Activated T-cell treated with anti-CD3 and anti-CD28 coated beads, Interleukin-2, amount 50 U/mL, for 4 hours (primary cell): Measurements from ENCODE around the gene LTBP4. TPM values are rescaled to one million over a fixed set of nuclear protein-coding genes. Genes with fewer than 3 reads are reported as not detected.
"Not testable (repeated sequence)": the region's sequence is repeated elsewhere in the genome, so short reads cannot be mapped to it uniquely, and the experiment has no call there.

Source experiments
- ATAC-seq, 2 donors: fragments of 200-7000 bp; cut with Tn5 transposase; one replicate each; pipeline ENCODE4 v1.10.0; 2021
- DNase-seq: peaks from one replicate; pipeline ENCODE4 v3.0.0-alpha.2; 2020
- H3K27me3 Mint-ChIP-seq: one replicate; pipeline ENCODE4 v1.8.0; 2021; ENCODE audit warnings: low read depth, mixed read lengths
- H3K36me3 Mint-ChIP-seq: one replicate; pipeline ENCODE4 v1.8.0; 2022; ENCODE audit warnings: mixed read lengths; ENCODE audit not compliant: insufficient read depth
- H3K4me1 Mint-ChIP-seq: one replicate; pipeline ENCODE4 v1.8.0; 2021; ENCODE audit warnings: low read depth, mixed read lengths
- H3K4me3 Mint-ChIP-seq: one replicate; pipeline ENCODE4 v1.8.0; 2021; ENCODE audit warnings: mild to moderate bottlenecking, moderate library complexity, mixed read lengths
- H3K9me3 Mint-ChIP-seq: one replicate; pipeline ENCODE4 v1.8.0; 2021; ENCODE audit warnings: mixed read lengths
- total RNA-seq, 3 donors: library from RNA; stranded (reverse); gene quantifications; one replicate each; pipeline ENCODE4 v1.2.1, GENCODE V29; 2021

LTBP4 gene
- total RNA-seq, 3 donors from 2014 or later = 210 to 251 (median 213) TPM

DNA sequence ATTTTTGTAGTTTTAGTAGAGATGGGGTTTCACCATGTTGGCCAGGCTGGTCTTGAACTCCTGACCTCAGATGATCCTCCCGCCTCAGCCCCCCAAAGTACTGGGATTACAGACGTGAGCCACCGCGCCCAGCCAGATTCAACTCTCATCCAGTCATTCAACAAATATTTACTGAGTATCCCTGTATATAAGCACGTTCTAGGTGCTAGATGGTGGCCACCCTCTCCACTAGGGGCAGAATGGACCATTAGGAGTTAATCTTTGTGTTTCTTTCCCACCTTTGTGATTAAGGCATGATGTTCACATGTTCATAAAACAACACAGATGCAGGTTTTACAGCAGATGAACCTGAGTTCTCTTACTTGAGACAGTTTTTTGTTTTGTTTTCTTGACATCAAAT, 17.2 kb upstream of the LTBP4 start:
- DNase-seq (no peak), ATAC-seq (no peak)
- Mint-ChIP-seq H3K4me1 (peaks cover 3% of the 10 kb centered on the region), H3K36me3 (peaks cover 39% of the 10 kb centered on the region), H3K4me3 (no peak overlapping the region), H3K9me3 (no peaks in the 10 kb centered on the region), H3K27me3 (no peaks in the 10 kb centered on the region)

GRCh38 chr19:40585241-40585981, 15.8 kb upstream of the LTBP4 start:
- Mint-ChIP-seq H3K4me1 (peaks cover 3% of the 10 kb centered on the region), H3K27me3 (no peaks in the 10 kb centered on the region), H3K36me3 (peaks cover 34% of the 10 kb centered on the region), H3K4me3 (no peak overlapping the region), H3K9me3 (no peaks in the 10 kb centered on the region)
- DNase-seq (no peak), ATAC-seq (no peak)

DNA sequence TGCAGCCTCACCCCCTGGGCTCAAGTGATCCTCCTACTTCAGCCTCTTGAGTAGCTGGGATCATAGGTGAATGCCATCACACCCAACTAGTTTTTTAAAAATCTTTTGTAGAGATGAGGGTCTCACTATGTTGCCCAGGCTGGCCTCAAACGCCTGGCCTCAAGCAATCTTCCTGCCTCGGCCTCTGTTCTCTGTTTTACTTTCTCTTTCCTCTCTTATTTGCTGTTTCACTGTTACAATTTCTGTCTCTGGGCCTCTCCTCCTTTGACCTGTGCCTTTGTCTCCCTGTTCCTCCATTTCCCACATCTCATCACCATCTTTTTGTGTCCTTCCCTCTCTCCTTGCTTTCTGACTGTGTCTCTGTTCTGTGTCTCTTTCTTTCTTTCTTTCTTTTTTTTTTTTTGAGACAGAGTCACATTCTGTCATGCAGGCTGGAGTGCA, 15.2 kb upstream of the LTBP4 start:
- no peak for ATAC-seq
- H3K9me3 Mint-ChIP-seq = no peaks in the 10 kb centered on the region
- H3K4me1 Mint-ChIP-seq = peaks cover 3% of the 10 kb centered on the region
- no peaks in the 10 kb centered on the region for H3K27me3 Mint-ChIP-seq
- no peak for DNase-seq
- H3K36me3 Mint-ChIP-seq = peaks cover 29% of the 10 kb centered on the region
- no peak overlapping the region for H3K4me3 Mint-ChIP-seq

- peaks cover 3% of the 10 kb centered on the region for H3K4me1 Mint-ChIP-seq
- no peak for DNase-seq
- no peaks in the 10 kb centered on the region for H3K27me3 Mint-ChIP-seq
- no peak for ATAC-seq
- H3K9me3 Mint-ChIP-seq = no peaks in the 10 kb centered on the region
- H3K4me3 Mint-ChIP-seq = no peak overlapping the region
- peaks cover 28% of the 10 kb centered on the region for H3K36me3 Mint-ChIP-seq
Measured at GRCh38 chr19:40586611-40587010, 14.6 kb upstream of the LTBP4 start.

GRCh38 chr19:40588110-40588854, 12.9 kb upstream of the LTBP4 start:
- no peak overlapping the region for H3K4me3 Mint-ChIP-seq
- H3K27me3 Mint-ChIP-seq = no peaks in the 10 kb centered on the region
- no peaks in the 10 kb centered on the region for H3K9me3 Mint-ChIP-seq
- ATAC-seq (no peak), DNase-seq (no peak)
- H3K36me3 Mint-ChIP-seq = peaks cover 20% of the 10 kb centered on the region
- peaks cover 3% of the 10 kb centered on the region for H3K4me1 Mint-ChIP-seq

DNA sequence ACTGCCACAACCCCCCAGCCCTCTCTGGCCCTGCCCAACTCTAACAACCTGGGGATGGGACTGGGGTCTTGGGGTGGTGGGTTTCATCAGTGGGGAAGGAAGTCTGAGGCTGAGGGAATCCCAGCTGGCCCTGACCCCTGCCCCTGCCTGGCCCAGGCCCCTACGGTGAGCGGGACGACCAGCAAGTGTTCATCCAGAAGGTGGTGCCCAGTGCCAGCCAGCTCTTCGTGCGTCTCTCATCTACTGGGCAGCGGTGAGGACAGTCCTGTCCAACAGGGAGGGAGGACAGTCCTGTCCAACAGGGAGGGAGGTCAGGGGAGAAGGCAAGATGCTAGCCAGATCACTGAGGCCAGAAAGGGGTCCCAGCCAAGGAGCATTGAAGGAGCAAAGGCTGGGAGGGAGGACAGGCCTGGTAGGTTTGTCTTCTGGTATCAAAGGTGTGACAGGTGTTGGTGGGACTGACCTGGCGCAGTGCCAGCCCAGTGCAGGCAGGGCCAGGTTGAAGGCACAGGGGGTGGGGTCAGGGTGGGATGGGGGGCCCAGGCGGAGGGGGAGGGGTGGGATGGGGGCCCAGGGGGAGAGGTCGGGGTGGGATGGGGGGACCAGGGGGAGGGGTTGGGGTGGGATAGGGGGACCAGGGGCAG, 12.1 kb upstream of the LTBP4 start:
- Mint-ChIP-seq H3K4me1 (peaks cover 4% of the 10 kb centered on the region), H3K9me3 (no peaks in the 10 kb centered on the region), H3K4me3 (no peak overlapping the region), H3K36me3 (peaks cover 20% of the 10 kb centered on the region), H3K27me3 (no peaks in the 10 kb centered on the region)
- DNase-seq (no peak), ATAC-seq (no peak)

- DNase-seq (no peak), ATAC-seq (no peak)
- H3K36me3 Mint-ChIP-seq = peaks cover 20% of the 10 kb centered on the region
- H3K4me1 Mint-ChIP-seq = peaks cover 12% of the 10 kb centered on the region
- no peaks in the 10 kb centered on the region for H3K27me3 Mint-ChIP-seq
- H3K9me3 Mint-ChIP-seq = no peaks in the 10 kb centered on the region
- H3K4me3 Mint-ChIP-seq = no peak overlapping the region
Measured at GRCh38 chr19:40589591-40590429, 11.4 kb upstream of the LTBP4 start.

GRCh38 chr19:40590464-40591265, 10.5 kb upstream of the LTBP4 start:
- no peak for DNase-seq
- no peaks in the 10 kb centered on the region for H3K27me3 Mint-ChIP-seq
- H3K4me1 Mint-ChIP-seq = peaks cover 14% of the 10 kb centered on the region
- H3K36me3 Mint-ChIP-seq = peaks cover 20% of the 10 kb centered on the region
- H3K9me3 Mint-ChIP-seq = no peaks in the 10 kb centered on the region
- H3K4me3 Mint-ChIP-seq = no peak overlapping the region
- no peak for ATAC-seq

GRCh38 chr19:40591724-40592123, 9.4 kb upstream of the LTBP4 start:
- not testable (repeated sequence) for H3K9me3 Mint-ChIP-seq, ATAC-seq, H3K4me3 Mint-ChIP-seq, H3K27me3 Mint-ChIP-seq, DNase-seq
- Mint-ChIP-seq H3K36me3 (peaks cover 12% of the 10 kb centered on the region), H3K4me1 (peaks cover 14% of the 10 kb centered on the region)

- DNase-seq = no peak
Measured at GRCh38 chr19:40592170-40592569, 9.0 kb upstream of the LTBP4 start.

GRCh38 chr19:40594255-40594654, 6.9 kb upstream of the LTBP4 start:
- Mint-ChIP-seq H3K4me3 (no peak overlapping the region), H3K36me3 (peaks cover 3% of the 10 kb centered on the region), H3K27me3 (peaks cover 21% of the 10 kb centered on the region), H3K4me1 (peaks cover 29% of the 10 kb centered on the region), H3K9me3 (no peaks in the 10 kb centered on the region)
- no peak for ATAC-seq
- DNase-seq = no peak

More at GRCh38 chr19:40592170-40592569, 9.0 kb upstream of the LTBP4 start:
- peak; percentile 55 to 57 for ATAC-seq
- Mint-ChIP-seq H3K36me3 (peaks cover 8% of the 10 kb centered on the region), H3K27me3 (peaks cover 6% of the 10 kb centered on the region), H3K4me1 (peaks cover 14% of the 10 kb centered on the region), H3K9me3 (no peaks in the 10 kb centered on the region), H3K4me3 (no peak overlapping the region)

GRCh38 chr19:40594657-40595091, 6.5 kb upstream of the LTBP4 start:
- DNase-seq (no peak), ATAC-seq (peak; percentile 23 to 31)
- peaks cover 25% of the 10 kb centered on the region for H3K27me3 Mint-ChIP-seq
- H3K4me3 Mint-ChIP-seq = no peak overlapping the region
- H3K36me3 Mint-ChIP-seq = peaks cover 3% of the 10 kb centered on the region
- H3K4me1 Mint-ChIP-seq = peaks cover 33% of the 10 kb centered on the region
- no peaks in the 10 kb centered on the region for H3K9me3 Mint-ChIP-seq

- H3K4me3 Mint-ChIP-seq = no peak overlapping the region
- ATAC-seq = no peak
- peaks cover 36% of the 10 kb centered on the region for H3K27me3 Mint-ChIP-seq
- DNase-seq = no peak
- H3K36me3 Mint-ChIP-seq = no peaks in the 10 kb centered on the region
- H3K9me3 Mint-ChIP-seq = no peaks in the 10 kb centered on the region
- peaks cover 44% of the 10 kb centered on the region for H3K4me1 Mint-ChIP-seq
Measured at GRCh38 chr19:40596608-40597328, 4.4 kb upstream of the LTBP4 start.
